ENCODE results near the gene TSPAN13.

The TSPAN13 gene

DNA sequence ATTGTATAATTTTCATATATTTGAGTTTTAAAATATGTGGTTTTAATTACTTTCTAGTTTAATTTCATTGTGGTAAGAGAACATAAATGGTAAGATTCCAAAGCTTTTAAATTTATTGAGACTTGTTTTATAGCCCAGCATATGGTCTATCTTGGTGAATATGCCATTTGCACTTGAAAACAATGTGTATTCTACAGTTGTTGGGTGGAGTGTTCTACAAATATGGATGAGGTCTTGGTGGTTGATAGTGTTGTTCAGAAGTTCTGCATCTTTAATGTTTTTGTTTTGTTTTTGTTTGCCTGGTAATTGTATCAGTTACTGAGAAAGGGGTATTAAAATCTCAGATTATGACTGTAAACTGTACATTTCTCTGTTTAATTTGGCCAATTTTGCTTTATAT is 37.6 kb upstream of the TSPAN13 start:
- Histone ChIP-seq H3K27ac (ENCODE audit: low read depth, low read length) (no peak overlapping the region), H4K20me1 (ENCODE audit: control insufficient read depth, insufficient read depth, low read depth, low read length) (no peaks in the 10 kb centered on the region), H3K36me3 (ENCODE audit: control insufficient read depth, low read length) (no peaks in the 10 kb centered on the region), H3K4me2 (ENCODE audit: low read length) (no peak overlapping the region), H3K27me3 (ENCODE audit: control insufficient read depth, low read length) (no peaks in the 10 kb centered on the region), H3K4me3 (ENCODE audit: low read length) (no peak overlapping the region), H3K9me3 (ENCODE audit: control insufficient read depth, insufficient read depth, low read length) (no peaks in the 10 kb centered on the region), H3K9me2 (replicated peaks; ENCODE audit: control insufficient read depth, low read length) (no peaks in the 10 kb centered on the region), H3F3A (ENCODE audit: control insufficient read depth, insufficient read depth) (peaks cover 6% of the 10 kb centered on the region; the same call in 1 of the 2 replicates), H3K79me2 (ENCODE audit: control insufficient read depth, low read length) (no peaks in the 10 kb centered on the region), H3K4me1 (ENCODE audit: control insufficient read depth, low read length) (no peaks in the 10 kb centered on the region)
- no peak for TF ChIP-seq EZH2phosphoT487 (IDR thresholded peaks at IDR 0.05; ENCODE audit: borderline replicate concordance, low read length)

DNA sequence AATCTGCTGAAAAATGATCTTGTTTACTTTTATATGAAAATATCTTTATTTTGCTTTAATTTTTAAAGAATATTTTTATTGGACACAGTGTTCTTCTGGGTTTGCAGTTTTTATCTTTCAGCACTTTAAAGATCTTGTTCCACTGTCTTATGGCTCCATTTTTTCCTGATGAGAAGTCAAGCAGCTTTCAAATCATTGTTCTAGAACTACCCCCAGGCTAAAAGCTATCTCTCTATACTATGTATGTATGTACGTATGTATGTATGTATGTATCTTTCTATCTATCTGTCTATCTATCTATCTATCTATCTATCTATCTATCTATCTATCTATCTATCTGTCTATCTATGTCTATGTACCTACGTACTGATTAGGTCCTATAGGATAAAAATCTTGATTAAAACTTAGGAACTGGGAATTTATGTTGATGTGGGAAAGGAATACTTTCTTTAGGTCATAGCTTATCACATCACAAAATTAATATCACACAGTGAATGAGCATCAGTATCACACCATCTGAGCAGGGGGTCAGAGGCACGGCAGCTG is 35.4 kb upstream of the TSPAN13 start:
- no peaks in the 10 kb centered on the region for H4K20me1 ChIP-seq (ENCODE audit: control insufficient read depth, insufficient read depth, low read depth, low read length)
- no peaks in the 10 kb centered on the region for H3K36me3 ChIP-seq (ENCODE audit: control insufficient read depth, low read length)
- H3K9me3 ChIP-seq (ENCODE audit: control insufficient read depth, insufficient read depth, low read length): no peaks in the 10 kb centered on the region
- H3K9me2 ChIP-seq (replicated peaks; ENCODE audit: control insufficient read depth, low read length): no peaks in the 10 kb centered on the region
- H3K4me2 ChIP-seq (ENCODE audit: low read length): no peak overlapping the region
- no peaks in the 10 kb centered on the region for H3K79me2 ChIP-seq (ENCODE audit: control insufficient read depth, low read length)
- H3K27ac ChIP-seq (ENCODE audit: low read depth, low read length): no peak overlapping the region
- no peaks in the 10 kb centered on the region for H3K27me3 ChIP-seq (ENCODE audit: control insufficient read depth, low read length)
- no peaks in the 10 kb centered on the region for H3K4me1 ChIP-seq (ENCODE audit: control insufficient read depth, low read length)
- H3K4me3 ChIP-seq (ENCODE audit: low read length): no peak overlapping the region
- H3F3A ChIP-seq (ENCODE audit: control insufficient read depth, insufficient read depth): no peaks in the 10 kb centered on the region
- TF ChIP-seq, protein P1, sequence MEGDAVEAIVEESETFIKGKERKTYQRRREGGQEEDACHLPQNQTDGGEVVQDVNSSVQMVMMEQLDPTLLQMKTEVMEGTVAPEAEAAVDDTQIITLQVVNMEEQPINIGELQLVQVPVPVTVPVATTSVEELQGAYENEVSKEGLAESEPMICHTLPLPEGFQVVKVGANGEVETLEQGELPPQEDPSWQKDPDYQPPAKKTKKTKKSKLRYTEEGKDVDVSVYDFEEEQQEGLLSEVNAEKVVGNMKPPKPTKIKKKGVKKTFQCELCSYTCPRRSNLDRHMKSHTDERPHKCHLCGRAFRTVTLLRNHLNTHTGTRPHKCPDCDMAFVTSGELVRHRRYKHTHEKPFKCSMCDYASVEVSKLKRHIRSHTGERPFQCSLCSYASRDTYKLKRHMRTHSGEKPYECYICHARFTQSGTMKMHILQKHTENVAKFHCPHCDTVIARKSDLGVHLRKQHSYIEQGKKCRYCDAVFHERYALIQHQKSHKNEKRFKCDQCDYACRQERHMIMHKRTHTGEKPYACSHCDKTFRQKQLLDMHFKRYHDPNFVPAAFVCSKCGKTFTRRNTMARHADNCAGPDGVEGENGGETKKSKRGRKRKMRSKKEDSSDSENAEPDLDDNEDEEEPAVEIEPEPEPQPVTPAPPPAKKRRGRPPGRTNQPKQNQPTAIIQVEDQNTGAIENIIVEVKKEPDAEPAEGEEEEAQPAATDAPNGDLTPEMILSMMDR (IDR thresholded peaks at IDR 0.05; ENCODE audit: low read depth, low read length, poor library complexity, severe bottlenecking): no peak
- TF ChIP-seq EZH2phosphoT487 (IDR thresholded peaks at IDR 0.05; ENCODE audit: borderline replicate concordance, low read length): no peak

DNA sequence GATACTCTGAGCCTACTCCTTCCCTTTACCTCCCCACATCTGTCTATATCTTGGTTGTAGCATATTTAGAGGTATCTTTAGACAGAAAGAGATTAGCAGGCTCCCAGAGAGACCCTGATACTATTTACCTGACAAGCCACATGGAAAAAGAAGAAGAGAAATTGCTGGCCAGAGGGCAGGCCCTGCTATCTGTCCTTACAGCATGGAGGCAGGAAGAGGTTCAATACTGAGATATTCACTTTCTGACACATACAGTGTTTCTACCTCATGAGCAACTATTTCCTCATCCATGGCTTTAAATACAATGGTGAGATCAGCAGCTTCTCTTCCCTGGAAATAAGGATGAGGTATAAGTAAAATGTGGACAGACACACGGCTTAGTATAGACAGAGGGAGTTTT is 33.9 kb upstream of the TSPAN13 start:
- H3K9me3 ChIP-seq (ENCODE audit: control insufficient read depth, insufficient read depth, low read length): no peaks in the 10 kb centered on the region
- no peak overlapping the region for H3K4me3 ChIP-seq (ENCODE audit: low read length)
- H3K9me2 ChIP-seq (replicated peaks; ENCODE audit: control insufficient read depth, low read length): no peaks in the 10 kb centered on the region
- H3K36me3 ChIP-seq (ENCODE audit: control insufficient read depth, low read length): no peaks in the 10 kb centered on the region
- H4K20me1 ChIP-seq (ENCODE audit: control insufficient read depth, insufficient read depth, low read depth, low read length): no peaks in the 10 kb centered on the region
- H3K4me2 ChIP-seq (ENCODE audit: low read length): no peak overlapping the region
- H3K27ac ChIP-seq (ENCODE audit: low read depth, low read length): no peak overlapping the region
- TF ChIP-seq EZH2phosphoT487 (IDR thresholded peaks at IDR 0.05; ENCODE audit: borderline replicate concordance, low read length): no peak
- TF ChIP-seq, protein P1 (IDR thresholded peaks at IDR 0.05; ENCODE audit: low read depth, low read length, poor library complexity, severe bottlenecking): no peak
- H3K79me2 ChIP-seq (ENCODE audit: control insufficient read depth, low read length): no peaks in the 10 kb centered on the region
- no peaks in the 10 kb centered on the region for H3F3A ChIP-seq (ENCODE audit: control insufficient read depth, insufficient read depth)
- no peaks in the 10 kb centered on the region for H3K27me3 ChIP-seq (ENCODE audit: control insufficient read depth, low read length)
- H3K4me1 ChIP-seq (ENCODE audit: control insufficient read depth, low read length): no peaks in the 10 kb centered on the region

DNA sequence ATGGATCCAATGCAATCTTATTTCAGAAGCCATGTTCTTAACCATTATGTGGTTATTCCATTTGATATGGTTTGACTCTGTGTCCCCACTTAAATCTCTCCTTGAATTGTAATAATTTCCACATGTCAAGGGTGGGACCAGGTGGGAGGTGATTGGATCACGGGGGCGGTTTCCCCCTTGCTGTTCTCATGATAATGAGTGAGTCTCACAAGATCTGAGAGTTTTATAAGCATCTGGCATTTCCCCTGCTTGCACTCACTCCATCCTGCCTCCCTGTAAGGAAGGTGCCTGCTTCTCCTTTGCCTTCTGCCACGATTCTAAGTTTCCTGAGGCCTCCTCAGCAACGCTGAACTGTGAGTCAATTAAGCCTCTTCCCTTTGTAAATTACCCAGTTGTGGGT is 32.0 kb upstream of the TSPAN13 start:
- H3K36me3 ChIP-seq (ENCODE audit: control insufficient read depth, low read length): no peaks in the 10 kb centered on the region
- H3K27ac ChIP-seq (ENCODE audit: low read depth, low read length): no peak overlapping the region
- H3K9me3 ChIP-seq (ENCODE audit: control insufficient read depth, insufficient read depth, low read length): no peaks in the 10 kb centered on the region
- H3K4me3 ChIP-seq (ENCODE audit: low read length): no peak overlapping the region
- H3K4me2 ChIP-seq (ENCODE audit: low read length): no peak overlapping the region
- H3K4me1 ChIP-seq (ENCODE audit: control insufficient read depth, low read length): no peaks in the 10 kb centered on the region
- no peaks in the 10 kb centered on the region for H3F3A ChIP-seq (ENCODE audit: control insufficient read depth, insufficient read depth)
- no peaks in the 10 kb centered on the region for H3K27me3 ChIP-seq (ENCODE audit: control insufficient read depth, low read length)
- H3K9me2 ChIP-seq (replicated peaks; ENCODE audit: control insufficient read depth, low read length): no peaks in the 10 kb centered on the region
- no peak for TF ChIP-seq EZH2phosphoT487 (IDR thresholded peaks at IDR 0.05; ENCODE audit: borderline replicate concordance, low read length)
- TF ChIP-seq, protein P1 (IDR thresholded peaks at IDR 0.05; ENCODE audit: low read depth, low read length, poor library complexity, severe bottlenecking): no peak
- H3K79me2 ChIP-seq (ENCODE audit: control insufficient read depth, low read length): no peaks in the 10 kb centered on the region
- no peaks in the 10 kb centered on the region for H4K20me1 ChIP-seq (ENCODE audit: control insufficient read depth, insufficient read depth, low read depth, low read length)

Measured in DOHH2 (cell line).